Measurements from ENCODE around the gene ARHGAP22. TPM values are rescaled to one million over a fixed set of nuclear protein-coding genes. Genes with fewer than 3 reads are reported as not detected.

ARHGAP22 gene
- total RNA-seq, 4 donors from 2014 or later: 7.7 to 16.5 (median 14.3) TPM

GRCh38 chr10:48574322-48574796, 30.5 kb downstream of the ARHGAP22 start:
- 87 to 95% methylated on average over 5 of the region's 5 CpGs for WGBS, 2 donors
- Histone ChIP-seq H3K9me3 (no peaks in the 10 kb centered on the region), H3K27ac (no peak overlapping the region), H3K36me3 (no peaks in the 10 kb centered on the region), H3K4me1 (no peaks in the 10 kb centered on the region), H3K4me3 (no peak overlapping the region), H3K27me3 (no peaks in the 10 kb centered on the region)
- no peak for TF ChIP-seq EP300 (IDR thresholded peaks at IDR 0.05)
- TF ChIP-seq POLR2A (IDR thresholded peaks at IDR 0.05): no peak
- TF ChIP-seq CTCF (IDR thresholded peaks at IDR 0.05): no peak
- DNase-seq (ENCODE audit: low spot score in 2 of 2): no peak

GRCh38 chr10:48573045-48573444, 31.8 kb downstream of the ARHGAP22 start:
- H3K27ac ChIP-seq: no peak overlapping the region
- no peaks in the 10 kb centered on the region for H3K4me1 ChIP-seq
- no peaks in the 10 kb centered on the region for H3K9me3 ChIP-seq
- no peaks in the 10 kb centered on the region for H3K36me3 ChIP-seq
- 92 to 93% methylated on average over 5 of the region's 5 CpGs for WGBS, 2 donors
- H3K4me3 ChIP-seq: no peak overlapping the region
- no peak for DNase-seq (ENCODE audit: low spot score in 2 of 2)
- TF ChIP-seq CTCF (IDR thresholded peaks at IDR 0.05) (no peak), EP300 (IDR thresholded peaks at IDR 0.05) (no peak), POLR2A (IDR thresholded peaks at IDR 0.05) (no peak)
- no peaks in the 10 kb centered on the region for H3K27me3 ChIP-seq

- no peak for TF ChIP-seq POLR2A (IDR thresholded peaks at IDR 0.05)
- TF ChIP-seq CTCF (IDR thresholded peaks at IDR 0.05): no peak
- TF ChIP-seq EP300 (IDR thresholded peaks at IDR 0.05): no peak
- Histone ChIP-seq H3K36me3 (no peaks in the 10 kb centered on the region), H3K4me3 (no peak overlapping the region), H3K27ac (no peak overlapping the region), H3K4me1 (no peaks in the 10 kb centered on the region), H3K9me3 (no peaks in the 10 kb centered on the region), H3K27me3 (no peaks in the 10 kb centered on the region)
- 90 to 94% methylated on average over 2 of the region's 2 CpGs for WGBS, 2 donors
- no peak for DNase-seq (ENCODE audit: low spot score in 2 of 2)
These were observed 32.5 kb downstream of the ARHGAP22 start for GRCh38 chr10:48572414-48572813.

DNA sequence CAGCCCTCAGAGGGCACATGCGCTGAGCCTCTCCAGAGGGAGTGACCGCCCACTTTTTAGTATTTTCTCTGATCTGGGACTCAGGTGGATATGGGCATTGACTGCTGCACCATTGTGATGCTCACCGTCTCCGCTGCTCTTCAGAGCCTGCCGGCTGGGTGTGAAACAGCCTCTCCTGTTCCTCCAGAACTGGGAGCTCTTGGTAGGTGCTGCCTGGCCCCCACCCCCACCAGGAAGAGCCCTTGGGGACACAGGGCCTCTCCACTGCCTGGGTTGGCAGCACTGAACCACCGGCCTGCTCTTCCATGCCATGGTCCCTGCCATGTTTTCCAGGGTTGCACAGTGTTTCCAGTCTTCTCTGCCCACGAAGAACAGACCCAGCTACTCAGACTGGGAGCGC, 36.3 kb downstream of the ARHGAP22 start:
- 93% methylated on average over 6 to 8 of the region's 8 CpGs for WGBS, 2 donors
- Histone ChIP-seq H3K27me3 (no peaks in the 10 kb centered on the region), H3K9me3 (no peaks in the 10 kb centered on the region), H3K4me1 (no peaks in the 10 kb centered on the region), H3K4me3 (no peak overlapping the region), H3K27ac (no peak overlapping the region), H3K36me3 (no peaks in the 10 kb centered on the region)
- TF ChIP-seq EP300 (IDR thresholded peaks at IDR 0.05): no peak
- no peak for TF ChIP-seq CTCF (IDR thresholded peaks at IDR 0.05)
- TF ChIP-seq POLR2A (IDR thresholded peaks at IDR 0.05): no peak
- no peak for DNase-seq (ENCODE audit: low spot score in 2 of 2)

GRCh38 chr10:48568131-48568530, 36.7 kb downstream of the ARHGAP22 start:
- no peaks in the 10 kb centered on the region for H3K36me3 ChIP-seq
- H3K27me3 ChIP-seq: no peaks in the 10 kb centered on the region
- H3K4me3 ChIP-seq: no peak overlapping the region
- no peaks in the 10 kb centered on the region for H3K4me1 ChIP-seq
- no peak overlapping the region for H3K27ac ChIP-seq
- H3K9me3 ChIP-seq: no peaks in the 10 kb centered on the region
- WGBS, 2 donors: 75 to 79% methylated on average over 3 to 4 of the region's 4 CpGs
- DNase-seq (ENCODE audit: low spot score in 2 of 2): no peak
- no peak for TF ChIP-seq CTCF (IDR thresholded peaks at IDR 0.05)
- no peak for TF ChIP-seq POLR2A (IDR thresholded peaks at IDR 0.05)
- TF ChIP-seq EP300 (IDR thresholded peaks at IDR 0.05): no peak

Measured in tibial nerve (tissue), 4 donors.